ENCODE data around the gene PREPL.

The PREPL gene

DNA sequence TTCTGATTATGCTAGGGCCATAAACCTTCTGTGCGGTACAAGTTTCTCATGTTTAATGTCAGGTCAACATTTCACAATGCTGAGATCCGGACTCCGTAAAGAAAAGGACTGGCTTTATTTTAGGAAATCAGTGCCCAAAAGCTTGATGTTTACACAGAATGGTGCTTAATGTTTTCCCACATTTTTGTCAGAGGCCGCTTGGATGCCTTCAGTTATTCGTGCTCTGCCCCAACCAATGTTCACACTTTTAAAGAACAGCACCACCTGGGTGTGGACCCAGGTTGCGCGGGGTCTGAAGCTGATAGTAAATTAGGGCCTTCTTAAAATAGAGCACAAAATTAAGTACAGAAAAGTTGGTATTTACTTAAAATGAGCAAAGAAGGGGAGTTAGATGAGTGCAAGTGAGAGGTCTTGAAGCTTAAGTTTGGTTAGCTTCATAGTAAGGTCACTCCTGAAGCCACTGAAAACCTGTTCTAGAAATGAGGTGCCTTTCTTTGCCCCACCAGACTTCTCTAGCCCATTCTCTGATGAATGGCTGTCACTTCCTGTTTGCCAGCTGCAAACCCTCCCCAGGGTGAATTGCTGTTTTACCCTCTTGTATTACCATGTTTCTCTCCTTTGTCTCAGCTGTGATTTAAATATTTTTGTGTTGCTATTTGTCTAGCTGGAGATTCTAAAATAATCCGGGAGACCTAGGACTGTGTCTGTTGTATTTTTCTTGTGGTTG, 65.5 kb downstream of the PREPL start:
- DNase-seq (ENCODE audit: low spot score), result no peak

DNA sequence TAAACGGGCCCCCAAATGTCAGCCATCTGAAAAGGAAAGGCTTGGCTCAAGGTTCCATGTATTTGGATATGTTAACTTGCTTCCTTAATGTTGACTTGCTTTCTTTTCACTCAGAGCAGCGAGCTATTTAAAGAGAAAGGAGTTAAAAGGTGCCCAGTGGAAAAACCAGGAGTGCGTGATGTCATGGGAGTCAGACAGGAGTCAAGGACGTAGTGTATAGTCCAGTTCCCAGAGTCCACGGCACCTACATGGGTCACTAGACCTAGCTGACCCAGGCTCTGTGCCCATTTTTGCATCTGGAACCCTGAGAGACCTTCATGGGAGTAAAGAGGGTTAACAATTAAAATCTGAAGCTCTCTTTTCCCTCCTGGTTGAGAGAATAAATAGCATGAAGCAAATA, 66.2 kb downstream of the PREPL start:
- no peak for DNase-seq (ENCODE audit: low spot score)

DNA sequence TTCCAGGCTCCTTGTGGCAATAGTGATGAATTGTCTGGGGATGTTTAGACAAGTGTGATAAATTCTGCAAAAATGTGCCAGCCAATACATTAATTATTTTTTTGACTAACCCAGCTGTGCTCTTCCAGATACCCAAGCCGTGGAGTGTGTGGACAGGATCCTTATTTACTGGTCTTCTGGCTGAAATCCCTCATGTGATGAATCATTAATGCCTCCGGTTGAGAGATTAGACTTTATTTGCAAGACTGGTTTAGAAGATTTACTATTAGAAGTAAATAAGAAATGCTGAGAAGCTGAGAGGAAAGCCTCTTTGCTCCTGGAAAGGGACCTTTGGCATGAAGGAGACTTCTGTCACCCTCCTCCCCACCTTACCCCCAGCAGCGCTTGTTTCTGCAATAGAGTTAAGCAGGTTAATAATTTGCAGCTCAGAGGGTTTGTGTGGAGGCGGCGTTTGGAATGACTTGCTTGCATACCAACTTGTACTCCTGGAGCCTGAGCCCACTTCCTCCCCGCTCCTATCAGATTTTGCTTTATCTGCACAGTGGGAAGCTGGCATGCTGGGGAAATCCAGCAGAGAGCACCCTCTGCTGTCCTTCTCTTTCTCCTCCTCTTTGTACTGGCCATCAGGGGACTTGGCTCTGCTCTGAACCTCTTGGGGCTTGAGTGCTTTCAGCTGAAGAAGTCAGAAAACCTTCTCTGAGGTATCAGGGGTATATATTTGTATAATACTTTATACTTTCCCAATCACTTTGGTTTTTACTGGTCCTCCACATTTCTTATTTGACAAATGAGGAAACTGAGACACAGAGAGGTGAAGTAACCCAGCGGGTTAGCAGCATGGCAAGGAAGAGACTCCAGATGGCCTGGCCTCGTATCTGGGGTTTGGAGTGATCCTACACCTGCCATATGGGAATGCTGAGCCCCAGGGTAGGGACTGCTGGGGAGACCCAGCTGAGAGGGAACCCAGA, 69.7 kb downstream of the PREPL start:
- peak; percentile 62 for DNase-seq (ENCODE audit: low spot score)

DNA sequence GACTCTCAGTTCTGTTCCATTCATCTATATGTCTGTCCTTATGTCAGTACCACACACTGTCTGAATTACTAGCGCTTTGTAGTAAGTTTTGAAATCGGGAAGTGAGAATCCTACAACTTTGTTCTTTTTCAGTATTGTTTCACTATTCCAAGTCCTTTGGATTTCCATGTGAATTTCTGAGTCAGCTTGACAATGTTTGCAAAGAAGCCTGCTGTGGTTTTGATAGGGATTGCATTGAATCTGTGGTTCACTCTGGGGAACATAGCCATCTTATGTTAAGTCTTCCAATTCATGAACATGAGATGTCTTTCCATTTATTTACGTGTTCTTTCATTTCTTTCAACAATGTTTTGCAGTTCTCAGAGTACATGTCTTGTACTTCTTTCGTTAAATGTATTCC, 71.0 kb downstream of the PREPL start:
- peak; percentile 28 for DNase-seq (ENCODE audit: low spot score)

DNA sequence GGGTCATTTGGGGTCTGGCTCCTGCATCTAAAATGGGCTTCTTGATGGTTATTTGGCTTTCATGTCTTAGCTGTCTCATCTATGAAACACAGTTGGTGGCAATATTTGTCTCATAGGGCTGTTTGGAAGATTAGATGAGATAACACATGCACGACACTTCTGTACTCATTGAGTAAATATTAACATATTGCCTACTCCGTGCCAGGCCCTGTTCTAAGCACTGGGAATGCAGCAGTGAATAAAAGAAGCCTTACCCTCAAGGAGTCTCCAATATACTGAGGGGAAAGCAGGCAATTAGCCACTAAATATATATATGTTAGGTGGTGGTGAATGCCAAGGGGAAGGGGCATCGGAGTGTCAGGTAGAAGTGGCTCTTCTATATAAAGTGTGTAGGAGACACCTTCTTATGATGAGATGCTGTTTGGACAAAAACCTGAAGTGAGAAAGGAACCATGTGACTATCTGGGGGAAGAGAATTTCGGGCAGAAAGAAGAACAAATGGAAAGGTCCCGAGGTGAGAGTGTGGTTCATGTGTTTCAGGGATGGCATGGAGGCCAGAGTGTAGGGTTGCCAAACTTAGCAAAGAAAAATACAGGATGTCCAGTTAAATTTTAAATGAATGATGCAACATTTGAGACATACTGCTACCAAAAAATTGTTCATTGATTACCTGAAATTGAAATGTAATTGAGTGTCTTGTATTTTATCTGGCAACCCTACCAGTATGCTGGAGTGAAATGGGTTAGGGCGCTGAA, 74.2 kb downstream of the PREPL start:
- no peak for DNase-seq (ENCODE audit: low spot score)

DNA sequence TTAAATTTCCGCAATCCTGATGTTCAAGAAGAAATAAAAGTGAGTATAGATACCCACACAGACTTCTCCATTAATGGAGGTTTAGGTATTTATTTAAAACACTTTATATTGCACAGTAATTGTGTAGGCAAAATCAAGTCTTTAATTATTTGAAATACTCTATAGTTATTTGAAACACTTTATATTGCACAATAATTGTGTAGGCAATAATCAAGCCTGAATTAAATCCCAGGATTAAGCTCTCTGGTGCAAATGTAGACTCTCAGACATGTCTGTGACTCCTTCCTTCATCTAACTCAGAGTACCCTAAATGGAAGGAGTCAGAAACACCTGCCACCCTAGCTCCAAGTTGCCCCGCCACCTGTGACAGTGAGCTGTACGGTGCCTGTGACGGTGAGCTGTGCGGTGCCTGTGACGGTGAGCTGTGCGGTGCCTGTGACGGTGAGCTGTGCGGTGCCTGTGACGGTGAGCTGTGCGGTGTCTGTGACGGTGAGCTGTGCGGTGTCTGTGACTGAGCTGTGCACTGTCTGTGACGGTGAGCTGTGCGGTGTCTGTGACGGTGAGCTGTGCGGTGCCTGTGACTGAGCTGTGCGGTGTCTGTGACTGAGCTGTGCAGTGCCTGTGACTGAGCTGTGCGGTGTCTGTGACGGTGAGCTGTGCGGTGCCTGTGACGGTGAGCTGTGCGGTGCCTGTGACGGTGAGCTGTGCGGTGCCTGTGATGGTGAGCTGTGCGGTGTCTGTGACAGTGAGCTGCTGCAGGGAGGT, 75.0 kb downstream of the PREPL start:
- DNase-seq (ENCODE audit: low spot score), result no peak

DNA sequence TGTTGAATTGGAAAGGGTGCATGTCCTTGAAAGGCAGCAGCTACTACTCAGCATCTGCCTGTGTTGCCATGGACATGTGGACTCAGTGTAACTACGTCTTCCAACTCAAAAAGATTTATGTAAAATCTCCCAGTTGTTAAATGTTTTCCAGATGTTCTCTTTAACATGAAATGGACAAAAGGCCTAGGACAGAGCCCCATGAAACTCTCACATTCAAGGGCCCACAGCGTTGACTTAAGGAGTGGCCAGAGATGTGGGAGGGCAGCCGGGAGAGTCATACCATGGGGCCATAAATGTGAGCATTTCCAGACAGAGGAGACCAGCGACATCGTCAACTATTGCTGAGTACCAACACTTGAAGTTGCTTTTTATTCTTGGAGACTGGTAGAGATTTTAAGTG, 76.1 kb downstream of the PREPL start:
- DNase-seq (ENCODE audit: low spot score), result no peak

DNA sequence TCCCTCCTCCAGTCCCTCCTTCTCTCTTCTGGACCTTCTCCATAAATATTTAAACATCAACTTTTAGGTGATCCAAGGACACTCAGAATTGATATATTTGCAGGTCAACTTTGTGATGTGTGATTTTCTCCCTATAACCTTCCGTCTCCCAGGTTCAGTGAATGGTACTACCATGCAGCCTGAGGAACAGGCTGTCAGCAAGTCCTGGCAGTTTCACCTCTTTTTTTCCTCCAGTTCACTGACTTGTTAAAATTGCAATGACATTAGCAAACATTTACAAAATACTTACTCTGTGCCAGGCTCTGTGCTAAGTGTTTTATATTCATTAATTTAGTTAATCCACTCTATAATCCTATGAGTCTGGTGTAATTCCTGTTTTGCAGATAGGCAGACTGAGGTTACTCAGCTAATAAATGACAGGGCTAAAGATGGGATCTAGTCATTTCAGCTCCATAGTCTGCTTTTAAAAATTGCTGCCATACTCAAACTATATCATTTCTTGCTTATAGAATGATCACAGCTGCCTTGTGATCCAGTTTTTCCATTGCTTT, 78.1 kb downstream of the PREPL start:
- no peak for DNase-seq (ENCODE audit: low spot score)

DNA sequence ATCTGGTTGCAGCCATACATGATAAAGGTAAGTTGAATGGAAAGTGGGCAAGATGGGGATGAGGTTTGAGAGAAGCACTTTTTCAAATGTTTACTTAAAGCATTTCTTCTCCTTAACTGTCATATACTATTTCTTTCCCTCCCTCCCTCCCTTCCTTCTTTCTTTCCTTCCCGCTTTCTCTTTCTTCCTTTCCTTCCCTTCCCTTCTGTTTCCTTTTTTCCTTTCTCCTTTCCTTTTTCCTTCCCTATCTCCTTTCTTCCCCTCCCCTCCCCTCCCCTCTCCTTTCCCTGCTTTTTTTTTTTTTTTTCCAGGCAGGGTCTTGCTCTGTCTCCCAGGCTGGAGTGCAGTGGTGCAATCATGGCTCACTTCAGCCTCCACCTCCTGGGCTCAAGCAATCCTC, 80.4 kb downstream of the PREPL start:
- DNase-seq (ENCODE audit: low spot score), result no peak

DNA sequence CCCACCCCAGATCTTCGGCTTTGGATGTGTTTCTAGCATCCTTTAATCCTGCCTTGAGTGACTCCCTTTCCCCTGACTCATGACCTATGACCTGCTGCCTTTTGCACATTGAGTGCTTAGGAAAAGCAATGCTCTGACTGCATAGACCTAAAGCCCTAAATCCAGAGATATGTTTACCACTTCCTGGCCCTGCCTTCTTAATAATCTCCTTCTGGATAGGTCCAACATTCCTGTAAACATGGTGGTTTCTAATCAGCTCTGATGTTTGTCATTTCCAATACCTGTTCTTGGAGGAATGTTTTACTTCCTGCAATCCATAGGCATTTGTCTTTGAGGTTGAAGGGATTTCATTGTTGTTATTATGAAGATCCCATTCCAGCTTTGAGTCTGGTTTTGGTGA, 83.8 kb downstream of the PREPL start:
- no peak for DNase-seq (ENCODE audit: low spot score)

DNA sequence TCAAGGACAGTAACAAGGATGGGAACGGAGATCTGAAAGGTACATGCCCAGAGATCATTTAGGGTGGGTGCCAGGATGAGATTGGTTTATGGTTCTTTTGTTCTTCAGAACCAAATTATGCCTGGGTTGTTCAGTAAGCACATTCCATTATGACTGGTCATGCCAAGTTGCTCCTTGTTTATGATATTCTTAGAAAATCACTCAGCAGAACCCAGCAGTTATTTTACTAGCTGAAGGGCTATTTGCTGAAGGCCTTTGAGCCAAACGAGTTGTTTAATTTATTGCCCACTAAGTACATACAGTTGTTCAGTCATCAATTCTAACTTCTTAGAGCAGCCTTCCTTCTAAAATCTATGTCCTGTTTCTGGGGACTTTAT, 85.4 kb downstream of the PREPL start:
- peak; percentile 65 for DNase-seq (ENCODE audit: low spot score)

DNA sequence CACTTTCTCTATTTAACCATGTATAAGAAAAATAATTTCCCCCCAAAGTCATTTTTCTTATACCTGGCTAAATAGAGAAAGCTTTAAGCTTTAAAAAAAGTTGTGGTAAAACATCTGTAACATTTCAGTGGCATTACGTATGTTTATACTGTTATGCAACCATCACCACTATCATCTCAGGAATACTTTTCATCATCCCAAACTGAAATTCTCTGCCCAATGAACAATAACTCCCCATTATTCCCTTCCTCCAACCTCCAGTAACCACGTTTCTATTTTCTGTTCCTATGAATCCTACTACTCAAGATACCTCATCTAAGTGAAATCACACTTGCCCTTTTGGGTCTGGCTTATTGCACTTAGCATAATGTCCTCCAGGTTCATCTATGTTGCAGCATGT, 87.7 kb downstream of the PREPL start:
- no peak for DNase-seq (ENCODE audit: low spot score)

DNA sequence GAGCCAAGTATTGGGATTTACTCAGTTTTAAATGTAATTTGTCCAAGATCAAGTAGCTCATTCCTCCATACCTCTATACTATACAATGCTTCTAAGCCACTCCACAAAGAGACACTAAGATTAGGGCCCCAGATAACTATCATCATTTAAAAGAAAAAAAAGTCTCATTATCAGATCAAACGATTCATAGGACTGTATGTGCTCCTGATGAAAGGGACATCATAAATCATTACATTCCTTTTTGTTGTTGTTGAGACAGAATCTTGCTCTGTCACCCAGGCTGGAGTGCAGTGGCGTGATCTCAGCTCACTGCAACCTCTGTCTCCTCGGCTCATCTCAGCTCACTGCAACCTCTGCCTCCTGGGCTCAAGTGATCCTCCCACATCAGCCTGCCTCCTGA, 88.2 kb downstream of the PREPL start:
- no peak for DNase-seq (ENCODE audit: low spot score)

DNA sequence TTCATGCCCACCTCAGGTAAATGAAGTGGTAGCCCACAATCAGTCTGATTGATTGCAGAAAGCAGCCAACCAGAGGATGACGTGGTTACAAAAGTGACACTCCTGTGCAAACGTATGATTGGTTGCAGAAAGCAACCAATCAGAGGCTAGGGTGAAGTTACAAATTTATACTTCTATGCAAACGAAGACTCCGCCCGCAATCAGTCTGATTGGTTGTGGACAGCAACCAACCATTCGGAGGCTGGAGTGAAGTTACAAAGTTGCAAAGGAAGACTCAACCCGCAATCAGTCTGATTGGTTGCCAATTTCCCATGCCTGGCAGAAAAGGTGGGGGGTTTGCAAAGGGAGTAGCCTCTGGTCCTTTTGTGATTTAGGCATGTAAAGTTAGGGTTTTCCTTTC, 90.0 kb downstream of the PREPL start:
- no peak for DNase-seq (ENCODE audit: low spot score)

DNA sequence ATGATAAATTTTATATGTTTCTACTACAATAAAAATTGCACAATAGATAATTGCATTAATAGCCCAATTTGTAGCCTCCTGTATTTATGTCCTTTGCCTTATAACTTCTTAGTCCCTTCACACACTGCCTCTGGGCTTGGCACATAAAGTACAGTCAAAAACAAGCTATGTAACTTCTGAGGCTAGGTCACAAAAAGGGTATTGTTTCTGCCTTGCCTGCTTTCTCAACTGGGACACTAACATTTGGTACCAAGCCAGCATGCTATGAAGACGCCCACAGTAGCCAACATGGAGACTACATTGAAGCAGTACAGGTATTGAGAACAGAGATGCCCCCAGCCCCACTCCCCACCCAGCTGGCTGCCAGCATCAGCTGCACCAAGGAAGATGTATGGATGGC, 91.5 kb downstream of the PREPL start:
- DNase-seq (ENCODE audit: low spot score), result no peak

DNA sequence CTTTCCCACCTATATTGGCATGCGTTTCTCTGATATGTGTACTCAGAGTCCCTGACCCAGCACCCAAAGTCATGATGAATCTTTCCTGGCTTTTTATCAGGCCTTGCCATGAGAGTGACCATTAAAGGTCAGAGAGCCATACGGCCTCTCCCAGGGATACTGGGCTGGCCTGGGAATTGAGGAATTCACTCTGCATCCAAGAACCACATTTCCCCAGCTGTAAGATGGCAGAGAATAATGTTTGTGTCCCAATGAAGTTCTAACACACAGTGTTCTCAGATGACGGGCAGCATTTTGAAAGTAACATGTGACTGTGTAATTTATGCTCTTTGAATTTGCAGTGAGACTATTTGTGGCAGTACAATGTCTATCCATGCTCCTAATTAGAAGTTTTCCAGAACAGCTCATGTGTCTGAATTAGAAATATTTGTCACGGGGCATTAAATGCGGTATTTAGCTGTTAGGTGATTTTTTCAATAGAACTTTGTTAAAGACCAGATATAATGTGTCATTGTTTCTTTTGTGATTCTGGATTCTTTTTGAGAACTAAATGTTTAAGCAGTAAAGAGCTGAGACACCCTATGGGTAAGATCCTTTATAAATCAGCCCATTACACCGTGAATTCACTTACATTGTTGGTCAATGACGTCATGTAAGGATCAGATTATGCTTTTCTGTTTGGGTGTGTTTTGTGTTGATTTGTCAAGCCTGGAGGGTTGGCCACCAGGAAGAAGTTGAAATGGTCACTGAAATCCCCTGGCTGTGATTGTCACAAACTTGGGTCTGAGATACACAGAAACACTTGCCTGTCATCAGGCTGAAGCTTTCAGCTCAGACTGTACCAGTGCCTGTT, 93.3 kb downstream of the PREPL start:
- peak; percentile 45 for DNase-seq (ENCODE audit: low spot score)
